Sigmoid colon (tissue), 7 donors: Measurements from ENCODE around the gene C19orf25. TPM values are rescaled to one million over a fixed set of nuclear protein-coding genes. Genes with fewer than 3 reads are reported as not detected.

Experiments used
- DNase-seq: peaks from one replicate; pipeline ENCODE4 v3.0.0-alpha.2; 2019
- H3K27ac ChIP-seq, 4 donors: fragments of 200-600 bp; sonication (generic); one replicate each; pipeline ENCODE4 v1.5.1; 2016 to 2019; ENCODE audit warnings: mild to moderate bottlenecking in 1 of 4
- H3K27me3 ChIP-seq, 3 donors: fragments of 200-600 bp; sonication (generic); one replicate each; pipeline ENCODE4 v1.5.1; 2019; ENCODE audit warnings: mild to moderate bottlenecking in 1 of 3
- H3K36me3 ChIP-seq, 4 donors: fragments of 200-600 bp; sonication (generic); one replicate each; pipeline ENCODE4 v1.5.1; 2016 to 2019
- H3K4me1 ChIP-seq, 4 donors: fragments of 200-600 bp; sonication (generic); one replicate each; pipeline ENCODE4 v1.5.1; 2017 to 2019
- H3K4me3 ChIP-seq, 4 donors: fragments of 200-600 bp; sonication (generic); one replicate each; pipeline ENCODE4 v1.5.1; 2017 to 2019; ENCODE audit warnings: mild to moderate bottlenecking in 2 of 4, moderate library complexity in 1 of 4
- H3K9me3 ChIP-seq, 4 donors: fragments of 200-600 bp in 3 of 4; sonication (generic) in 3 of 4; one replicate each; pipeline versions ENCODE4 v1.5.1 to v1.6.1; 2013 to 2019
- CTCF ChIP-seq, 4 experiments: fragments of 450-650 bp in 3 of 4; fragments of 200-600 bp in 1 of 4; IDR thresholded peaks; one replicate each; pipeline ENCODE4 v1.5.1; 2016 to 2019; ENCODE audit warnings: antibody characterized with exemption in 4 of 4, mild to moderate bottlenecking in 3 of 4, moderate library complexity in 2 of 4
- EP300 ChIP-seq, 4 donors: sonication (generic); formaldehyde crosslinking; IDR thresholded peaks; one replicate each; pipeline ENCODE4 v1.6.1; 2017; ENCODE audit warnings: antibody characterized with exemption in 4 of 4
- POLR2A ChIP-seq, 2 donors: fragments of 450-650 bp; IDR thresholded peaks; one replicate each; pipeline ENCODE4 v1.6.1; 2016; ENCODE audit warnings: antibody characterized with exemption in 2 of 2, mild to moderate bottlenecking in 2 of 2, moderate library complexity in 2 of 2
- POLR2AphosphoS5 ChIP-seq, 4 donors: sonication (generic); formaldehyde crosslinking; IDR thresholded peaks; one replicate each; pipeline ENCODE4 v1.6.1; 2017; ENCODE audit warnings: antibody characterized with exemption in 4 of 4
- WGBS, 2 donors: extraction: QIAGEN DNeasy Blood & Tissue Kit; methylation state at CpG; one replicate each; pipeline ENCODE4 v1.1.7; 2013; 5-methylcytosine and 5-hydroxymethylcytosine counted together
- intact Hi-C: fragments of 100-400 bp; cut with DNase I; formaldehyde crosslinking; loops from one replicate; pipeline ENCODE4 v1.15.1; 2023
- polyA plus RNA-seq, 3 donors: library from polyadenylated mRNA; stranded (reverse); fragments of 200-250 nt; gene quantifications; one replicate each; pipeline ENCODE4 v1.2.3, GENCODE V29; 2013
- total RNA-seq, 4 donors: library from RNA; depleted of rRNA; stranded (reverse); fragments of >200 nt; gene quantifications; one replicate each; pipeline ENCODE4 v1.1.0, GENCODE V29; 2016
- donor health status: healthy with polysubstance abuse.
- donor health status: Bipolar disorder and iron deficiency.
- donor health status: healthy.

Gene C19orf25
- total and polyA plus RNA-seq, 7 donors = 19.6 to 51.5 (median 26.0) TPM

DNA sequence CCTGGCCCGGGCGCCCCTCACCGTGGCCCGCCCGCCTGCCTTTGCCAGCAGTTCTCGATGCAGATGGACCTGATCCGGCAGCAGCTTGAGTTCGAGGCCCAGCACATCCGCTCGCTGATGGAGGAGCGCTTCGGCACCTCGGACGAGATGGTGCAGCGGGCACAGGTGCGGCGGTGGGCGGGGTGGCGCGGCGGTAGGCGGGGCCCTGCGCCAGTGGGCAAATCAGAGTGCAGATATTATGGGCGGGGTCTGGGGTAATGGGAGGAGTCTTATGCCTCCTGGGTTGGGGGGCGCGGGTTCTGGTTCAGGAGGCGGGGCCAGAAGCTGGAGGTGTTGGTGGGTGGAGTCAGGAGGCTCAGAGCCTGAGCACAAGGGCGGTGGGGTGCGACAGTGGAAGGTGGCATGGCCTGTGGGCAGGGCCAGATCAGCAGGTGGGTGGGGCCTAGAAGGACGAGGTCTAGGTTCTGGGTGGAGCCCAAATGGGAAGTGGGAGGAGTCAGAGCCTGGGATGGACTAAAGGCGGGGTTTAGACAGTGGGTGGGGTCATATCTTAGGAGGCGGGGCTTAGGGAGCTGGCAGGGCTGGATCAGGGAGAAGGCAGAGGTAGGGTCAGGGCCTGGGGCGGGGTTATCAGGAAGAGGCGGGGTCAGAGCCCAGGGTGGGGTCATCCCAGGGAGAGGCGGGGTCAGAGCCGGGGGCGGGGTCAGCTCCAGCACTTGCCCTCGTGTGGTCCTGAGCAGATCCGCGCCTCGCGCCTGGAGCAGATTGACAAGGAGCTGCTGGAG, 23.5 kb downstream of the C19orf25 start:
- Histone ChIP-seq H3K27ac (no peak overlapping the region), H3K9me3 (no peaks in the 10 kb centered on the region), H3K36me3 (peaks cover 0 to 4% (median 1%) of the 10 kb centered on the region in 4 donors), H3K4me3 (no peak overlapping the region), H3K4me1 (peaks cover 0 to 36% (median 30%) of the 10 kb centered on the region in 4 donors), H3K27me3 (peaks cover 64 to 80% (median 75%) of the 10 kb centered on the region in 3 donors)
- WGBS, 2 donors = 1 to 5% methylated on average over 42 of the region's 42 CpGs
- TF ChIP-seq CTCF (IDR thresholded peaks at IDR 0.05) (no peak), POLR2A (IDR thresholded peaks at IDR 0.05) (no peak), EP300 (IDR thresholded peaks at IDR 0.05) (no peak), POLR2AphosphoS5 (IDR thresholded peaks at IDR 0.05) (no peak)
- intact Hi-C loops = loop anchor here (10.0 kb wide), 1 partner anchor 309 kb away; no protein-coding TSS in a partner anchor
- DNase-seq = no peak

DNA sequence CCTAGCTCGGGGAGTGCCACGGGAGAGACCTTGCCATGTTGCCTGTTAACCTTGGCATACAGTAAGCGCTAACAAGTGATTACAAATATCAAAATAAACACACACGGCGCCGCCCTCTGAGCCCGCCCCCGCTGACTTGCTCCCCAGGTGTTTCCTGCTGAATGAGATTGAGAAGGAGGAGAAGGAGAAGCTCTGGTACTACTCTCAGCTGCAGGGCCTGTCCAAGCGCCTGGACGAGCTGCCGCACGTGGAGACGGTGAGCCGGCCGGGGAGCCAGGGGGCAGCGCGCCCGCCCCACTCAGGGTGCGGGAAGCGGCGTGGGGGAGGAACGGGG, 24.0 kb downstream of the C19orf25 start:
- no peak for TF ChIP-seq EP300 (IDR thresholded peaks at IDR 0.05)
- TF ChIP-seq CTCF (IDR thresholded peaks at IDR 0.05) = no peak
- WGBS, 2 donors = 3 to 4% methylated on average over 22 of the region's 22 CpGs
- Histone ChIP-seq H3K27me3 (peaks cover 70 to 86% (median 80%) of the 10 kb centered on the region in 3 donors), H3K27ac (no peak overlapping the region), H3K4me1 (peaks cover 0 to 39% (median 30%) of the 10 kb centered on the region in 4 donors), H3K9me3 (no peaks in the 10 kb centered on the region), H3K4me3 (no peak overlapping the region), H3K36me3 (peaks cover 0 to under 1% (median 0%) of the 10 kb centered on the region in 4 donors)
- no peak for DNase-seq
- intact Hi-C loops = loop anchor here (10.0 kb wide), 1 partner anchor 310 kb away; no protein-coding TSS in a partner anchor

- peaks cover 81 to 98% (median 92%) of the 10 kb centered on the region in 3 donors for H3K27me3 ChIP-seq
- H3K9me3 ChIP-seq = no peaks in the 10 kb centered on the region
- peaks cover 0 to 41% (median 30%) of the 10 kb centered on the region in 4 donors for H3K4me1 ChIP-seq
- DNase-seq = no peak
- intact Hi-C loops = loop anchor here (10.0 kb wide), 1 partner anchor 311 kb away; no protein-coding TSS in a partner anchor
- TF ChIP-seq POLR2A (IDR thresholded peaks at IDR 0.05) = no peak
- TF ChIP-seq POLR2AphosphoS5 (IDR thresholded peaks at IDR 0.05) = no peak
- TF ChIP-seq EP300 (IDR thresholded peaks at IDR 0.05) = no peak
- TF ChIP-seq CTCF (IDR thresholded peaks at IDR 0.05) = no peak
- H3K4me3 ChIP-seq = no peak overlapping the region
- H3K36me3 ChIP-seq = no peaks in the 10 kb centered on the region
- peak overlapping the region in 2 of 4 donors; percentile 0 to 20 for H3K27ac ChIP-seq
- 10 to 40% methylated on average over 33 of the region's 33 CpGs for WGBS, 2 donors
Measured at GRCh38 chr19:1453525-1454364, 25.3 kb downstream of the C19orf25 start.

DNA sequence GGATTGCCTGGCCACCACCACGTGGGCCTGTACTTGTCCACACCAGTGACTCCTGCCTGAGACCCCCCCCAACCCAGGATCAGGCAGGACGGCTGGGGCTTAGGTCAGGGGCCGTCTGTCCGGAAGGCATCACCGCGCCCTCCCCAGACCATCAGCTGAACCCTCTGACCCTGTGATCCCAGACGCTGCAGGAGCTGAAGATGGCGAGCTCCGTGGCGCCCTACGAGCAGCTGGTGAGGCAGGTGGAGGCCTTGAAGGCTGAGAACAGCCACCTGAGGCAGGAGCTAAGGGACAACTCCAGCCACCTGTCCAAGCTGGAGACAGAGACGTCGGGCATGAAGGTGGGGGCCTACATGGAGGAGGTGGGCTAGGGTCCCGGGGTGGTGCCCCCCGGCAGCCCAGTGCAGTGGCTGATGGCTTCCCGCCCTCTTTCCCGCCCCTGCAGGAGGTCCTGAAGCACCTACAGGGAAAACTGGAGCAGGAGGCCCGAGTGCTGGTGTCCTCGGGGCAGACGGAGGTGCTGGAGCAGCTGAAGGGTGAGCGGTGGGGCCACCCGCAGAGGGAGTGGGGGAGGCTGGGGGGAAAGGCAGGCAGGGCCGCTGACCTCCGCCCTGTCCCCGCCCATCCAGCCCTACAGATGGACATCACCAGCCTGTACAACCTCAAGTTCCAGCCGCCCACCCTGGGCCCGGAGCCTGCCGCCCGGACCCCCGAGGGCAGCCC, 26.1 kb downstream of the C19orf25 start:
- Histone ChIP-seq H3K36me3 (no peaks in the 10 kb centered on the region), H3K4me3 (no peak overlapping the region), H3K27ac (peak overlapping the region in 2 of 4 donors; percentile 0 to 20), H3K27me3 (peaks cover 84 to 100% (median 98%) of the 10 kb centered on the region in 3 donors), H3K4me1 (peaks cover 0 to 41% (median 30%) of the 10 kb centered on the region in 4 donors), H3K9me3 (no peaks in the 10 kb centered on the region)
- no peak for TF ChIP-seq EP300 (IDR thresholded peaks at IDR 0.05)
- no peak for TF ChIP-seq POLR2A (IDR thresholded peaks at IDR 0.05)
- TF ChIP-seq POLR2AphosphoS5 (IDR thresholded peaks at IDR 0.05) = no peak
- TF ChIP-seq CTCF (IDR thresholded peaks at IDR 0.05) = no peak
- intact Hi-C loops = loop anchor here (10.0 kb wide), 1 partner anchor 312 kb away; no protein-coding TSS in a partner anchor
- 44 to 68% methylated on average over 30 of the region's 30 CpGs for WGBS, 2 donors
- no peak for DNase-seq
